LNCaP clone FGC (cell line): ENCODE measurements around the gene DDX17.
"Not testable (repeated sequence)": the region's sequence is repeated elsewhere in the genome, so short reads cannot be mapped to it uniquely, and the experiment has no call there.

Experiments
- DNase-seq: peaks from one replicate; pipeline ENCODE4 v3.0.0-alpha.2; 2011; ENCODE audit warnings: low read depth
- H3K4me3 ChIP-seq: 2 replicates; pipeline ENCODE4 v1.5.1; 2011; ENCODE audit warnings: mild to moderate bottlenecking, low read depth, low read length, control low read depth
- CTCF ChIP-seq: IDR thresholded peaks from 2 replicates; pipeline ENCODE4 v1.5.1; 2012; ENCODE audit warnings: mild to moderate bottlenecking; ENCODE audit not compliant: control insufficient read depth, insufficient read depth; ENCODE audit errors: extremely low read depth

Gene DDX17

GRCh38 chr22:38477585-38477984, 28.5 kb downstream of the DDX17 start:
- TF ChIP-seq CTCF, result no peak
- no peak overlapping the region for H3K4me3 ChIP-seq

GRCh38 chr22:38474003-38474607, 32.0 kb downstream of the DDX17 start:
- no peak for TF ChIP-seq CTCF
- H3K4me3 ChIP-seq, result no peak overlapping the region
- DNase-seq, result no peak

More at GRCh38 chr22:38477585-38477984, 28.5 kb downstream of the DDX17 start:
- DNase-seq, result no peak

- no peak for TF ChIP-seq CTCF
- H3K4me3 ChIP-seq, result no peak overlapping the region
- no peak for DNase-seq
Measured at GRCh38 chr22:38471237-38471636, 34.9 kb downstream of the DDX17 start.

GRCh38 chr22:38470179-38470578, 35.9 kb downstream of the DDX17 start:
- not testable (repeated sequence) for DNase-seq, H3K4me3 ChIP-seq

GRCh38 chr22:38469306-38469781, 36.8 kb downstream of the DDX17 start:
- no peak for DNase-seq
- TF ChIP-seq CTCF, result no peak
- no peak overlapping the region for H3K4me3 ChIP-seq

GRCh38 chr22:38468443-38469305, 37.4 kb downstream of the DDX17 start:
- no peak for DNase-seq
- TF ChIP-seq CTCF, result no peak
- H3K4me3 ChIP-seq, result peak overlapping the region; percentile 44

GRCh38 chr22:38467904-38468442, 38.1 kb downstream of the DDX17 start, which contains the start of gene KDELR3:
KDELR3 (plus strand) TSS chr22:38468096; CDS start chr22:38468234, 138 bp downstream.
- peak within 1 kb of the TSS; percentile 44 for H3K4me3 ChIP-seq
- no peak for DNase-seq

More at GRCh38 chr22:38467904-38468442, 38.1 kb downstream of the DDX17 start, which contains the start of gene KDELR3:
- no peak for TF ChIP-seq CTCF
